ENCODE measurements around the gene LMCD1.
A peak's percentile ranks its signal among the peaks of the same experiment; 100 is the strongest.

Gene LMCD1

GRCh38 chr3:8617921-8618320 lies 116.3 kb downstream of the LMCD1 start:
- no peak for DNase-seq

GRCh38 chr3:8618950-8619349 lies 117.3 kb downstream of the LMCD1 start:
- no peak for DNase-seq

GRCh38 chr3:8619548-8619947 lies 117.9 kb downstream of the LMCD1 start:
- no peak for DNase-seq

GRCh38 chr3:8621141-8621540 lies 119.5 kb downstream of the LMCD1 start:
- DNase-seq: no peak

GRCh38 chr3:8621872-8622271 lies 120.2 kb downstream of the LMCD1 start:
- no peak for DNase-seq

- peak in 50 of 51 donors; percentile 3 to 81 (median 37) for DNase-seq
Observed at GRCh38 chr3:8622873-8623691, 121.5 kb downstream of the LMCD1 start.

- DNase-seq: no peak
Observed at GRCh38 chr3:8623741-8624140, 122.1 kb downstream of the LMCD1 start.

All from hypothalamus (tissue), 51 donors.